GM19025 (cell line): ENCODE results near the gene ANKRD9.
"Not testable (repeated sequence)": the region's sequence is repeated elsewhere in the genome, so short reads cannot be mapped to it uniquely, and the experiment has no call there.

Experiments used
- ATAC-seq: cut with Tn5 transposase; IDR thresholded peaks from one replicate; pipeline ENCODE4 v1.9.1; 2021; ENCODE audit warnings: mild to moderate bottlenecking, low read depth, moderate library complexity; ENCODE audit not compliant: unreplicated experiment

Gene ANKRD9

GRCh38 chr14:102538602-102539543 lies 29.3 kb upstream of the ANKRD9 start:
- no peak for ATAC-seq

DNA sequence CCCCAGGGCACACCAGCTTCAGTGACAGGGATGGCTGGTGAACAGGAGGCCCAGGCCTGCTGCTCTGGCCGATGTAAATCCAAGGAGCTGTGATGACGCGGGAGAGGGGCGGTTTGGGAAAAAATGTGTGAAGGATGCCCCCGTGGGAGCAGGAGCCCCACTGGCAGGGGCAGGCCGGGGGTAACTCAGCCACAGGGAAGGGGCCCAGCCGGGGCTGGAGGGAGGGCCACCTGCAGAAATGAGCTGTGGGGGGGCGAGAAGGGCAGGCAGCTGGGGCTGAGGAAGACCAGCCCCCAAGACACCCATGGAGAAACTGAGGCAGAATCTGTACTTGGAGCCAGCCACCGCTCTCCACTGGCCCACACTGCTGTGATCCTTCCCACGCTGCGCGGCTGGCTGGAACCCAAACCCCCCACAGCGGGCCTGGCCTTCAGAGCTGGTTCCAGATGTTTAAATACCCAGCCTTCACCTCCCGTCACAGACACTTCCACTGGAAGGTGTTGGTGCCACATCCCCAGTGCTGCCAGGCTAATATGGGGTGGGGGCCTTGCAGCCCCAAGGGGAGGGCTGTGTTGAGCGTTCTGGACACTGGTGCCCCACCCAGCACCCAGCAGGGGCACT lies 28.5 kb upstream of the ANKRD9 start:
- no peak for ATAC-seq

DNA sequence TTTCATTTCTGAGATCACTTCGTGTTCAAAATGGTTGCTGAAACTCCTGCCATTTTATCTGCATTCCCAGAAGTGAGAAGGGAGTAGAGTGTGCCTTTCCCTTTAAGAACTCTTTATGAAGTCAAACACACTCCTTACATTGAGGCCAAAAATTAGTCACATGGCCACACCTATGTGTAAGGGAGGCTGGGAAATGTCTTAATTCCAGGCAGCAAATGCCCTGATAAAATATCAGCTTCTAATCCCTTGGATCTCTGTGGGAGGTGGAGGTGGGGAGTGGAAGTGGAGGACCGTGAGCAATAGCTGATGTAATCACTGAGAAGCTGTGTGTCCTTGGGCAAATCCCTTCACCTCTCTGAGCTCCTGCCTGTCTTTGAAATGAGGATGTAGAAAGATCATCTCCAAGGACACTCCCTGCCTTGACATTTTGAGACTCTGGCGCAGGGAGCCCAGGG lies 22.7 kb upstream of the ANKRD9 start:
- ATAC-seq = no peak

DNA sequence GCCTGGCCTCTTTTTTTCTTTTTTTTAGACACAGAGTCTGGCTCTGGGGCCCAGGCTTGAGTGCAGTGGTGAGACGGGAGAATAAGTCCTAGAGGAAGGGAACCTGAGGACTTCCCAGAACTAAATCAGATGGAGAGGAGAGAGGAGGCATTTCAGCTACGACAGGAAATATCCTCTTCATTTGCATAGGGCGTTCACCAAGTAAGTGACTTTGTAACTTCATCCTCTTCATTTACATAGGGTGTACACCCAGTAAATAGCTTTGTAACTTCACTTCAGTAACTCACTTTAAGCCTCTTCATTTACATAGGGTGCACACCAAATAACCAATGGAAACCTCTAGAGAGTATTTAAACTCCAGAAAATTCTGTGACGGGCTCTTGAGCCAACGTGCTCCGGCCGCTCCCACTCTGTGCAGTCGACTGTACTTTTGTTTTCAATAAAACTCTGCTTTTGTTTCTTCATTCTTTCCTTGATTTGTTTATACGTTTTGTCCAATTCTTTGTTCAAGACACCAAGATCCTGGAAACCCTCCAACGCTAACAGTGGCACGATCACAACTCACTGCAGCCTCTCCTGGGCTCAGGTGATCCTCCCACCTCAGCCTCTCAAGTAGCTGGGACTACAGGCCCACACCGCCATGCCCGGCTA lies 21.4 kb upstream of the ANKRD9 start:
- ATAC-seq = no peak

DNA sequence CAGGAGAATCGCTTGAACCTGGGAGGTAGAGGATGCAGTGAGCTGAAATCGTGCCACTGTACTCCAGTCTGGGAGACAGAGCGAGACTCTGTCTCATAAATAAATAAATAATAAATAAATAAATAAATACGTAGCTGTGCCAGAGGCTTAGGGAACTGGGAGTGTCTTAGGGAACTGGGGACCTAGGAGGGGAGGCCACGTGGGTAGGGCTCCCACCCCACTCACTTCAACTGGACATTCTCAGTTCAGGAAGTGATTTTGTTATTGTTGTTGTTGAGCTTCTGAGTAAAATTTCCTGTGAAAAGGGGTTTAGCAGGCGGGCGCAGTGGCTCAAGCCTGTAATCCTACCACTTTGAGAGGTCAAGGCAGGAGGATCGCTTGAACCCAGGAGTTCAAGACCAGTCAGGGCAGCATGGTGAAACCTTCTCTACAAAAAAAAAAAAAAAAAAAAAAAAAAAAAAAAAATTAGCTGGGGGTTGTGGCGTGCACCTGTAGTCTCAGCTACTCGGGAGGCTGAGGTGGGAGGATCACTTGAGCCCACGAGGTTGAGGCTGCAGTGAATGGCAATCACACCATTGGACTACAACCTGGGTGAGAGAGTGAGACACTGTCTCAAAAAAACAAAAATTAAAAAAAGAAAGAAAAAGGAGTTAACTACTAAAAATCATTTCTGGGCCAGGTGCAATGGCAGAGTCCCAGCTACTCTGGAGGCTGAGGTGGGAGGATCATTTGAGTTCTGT lies 19.0 kb upstream of the ANKRD9 start:
- no peak for ATAC-seq

DNA sequence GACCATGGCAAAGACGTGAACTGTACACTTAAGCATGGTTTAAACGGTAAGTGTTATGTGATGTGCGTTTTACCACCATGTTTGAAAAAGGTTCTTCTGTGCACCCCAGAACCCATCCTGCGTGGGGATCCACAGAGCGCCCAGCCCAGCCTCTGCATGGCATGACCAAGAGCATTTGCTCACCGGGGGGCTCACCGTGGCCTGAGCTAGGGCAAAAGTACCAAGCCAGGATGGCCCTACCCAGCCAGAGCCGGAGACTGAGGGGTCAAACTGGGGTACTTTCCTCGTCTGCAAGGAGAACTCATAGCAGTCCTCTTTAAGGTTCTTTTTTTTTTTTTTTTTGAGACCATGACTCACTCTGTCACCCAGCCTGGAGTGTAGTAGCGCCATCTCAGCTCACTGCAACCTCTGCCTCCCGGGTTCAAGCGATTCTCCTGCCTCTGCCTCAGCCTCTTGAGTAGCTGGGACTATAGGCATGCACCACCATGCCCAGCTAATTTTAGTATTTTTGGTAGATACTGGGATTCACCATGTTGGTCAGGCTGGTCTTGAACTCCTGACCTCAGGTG lies 16.4 kb upstream of the ANKRD9 start:
- ATAC-seq = no peak

- ATAC-seq = no peak
Measured at GRCh38 chr14:102525219-102525928, 15.8 kb upstream of the ANKRD9 start.

GRCh38 chr14:102524451-102525218 lies 15.1 kb upstream of the ANKRD9 start:
- peak; percentile 93 for ATAC-seq

- no peak for ATAC-seq
Measured at GRCh38 chr14:102523569-102524450, 14.2 kb upstream of the ANKRD9 start.

DNA sequence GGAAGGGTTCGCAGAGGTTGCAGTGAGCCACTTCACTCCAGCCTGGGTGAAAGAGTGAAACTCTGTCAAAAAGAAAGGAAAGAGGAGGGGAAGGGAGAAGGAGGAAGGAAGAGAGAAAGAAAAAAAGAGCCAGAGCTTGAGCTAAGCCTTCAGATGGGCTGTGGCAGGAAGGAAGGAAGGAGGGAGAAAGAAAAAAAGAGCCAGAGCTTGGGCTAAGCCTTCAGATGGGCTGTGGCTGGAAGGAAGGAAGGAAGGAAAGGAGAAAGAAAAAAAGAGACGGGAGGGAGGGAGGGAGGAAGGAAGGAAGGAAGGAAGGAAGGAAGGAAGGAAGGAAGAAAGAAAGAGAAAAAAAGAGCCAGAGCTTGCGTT lies 13.6 kb upstream of the ANKRD9 start:
- ATAC-seq = no peak

DNA sequence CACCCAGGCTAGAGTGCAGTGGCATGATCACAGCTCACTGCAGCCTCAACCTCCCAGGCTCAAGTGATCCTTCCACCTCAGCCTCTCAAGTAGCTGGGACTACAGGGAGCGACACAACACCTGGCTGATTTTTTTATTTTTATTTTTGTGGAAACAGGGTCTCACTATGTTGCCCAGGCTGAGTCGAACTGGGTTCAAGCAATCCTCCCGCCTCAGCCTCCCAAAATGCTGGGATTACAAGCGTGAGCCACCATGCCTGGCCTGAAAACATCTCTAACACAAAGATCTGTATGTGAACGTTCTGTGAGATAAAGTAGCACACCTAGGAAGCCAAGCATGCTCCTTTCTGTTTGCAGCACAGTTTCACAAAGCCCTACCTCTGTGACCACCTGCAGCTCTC lies 10.1 kb upstream of the ANKRD9 start:
- ATAC-seq = not testable (repeated sequence)

DNA sequence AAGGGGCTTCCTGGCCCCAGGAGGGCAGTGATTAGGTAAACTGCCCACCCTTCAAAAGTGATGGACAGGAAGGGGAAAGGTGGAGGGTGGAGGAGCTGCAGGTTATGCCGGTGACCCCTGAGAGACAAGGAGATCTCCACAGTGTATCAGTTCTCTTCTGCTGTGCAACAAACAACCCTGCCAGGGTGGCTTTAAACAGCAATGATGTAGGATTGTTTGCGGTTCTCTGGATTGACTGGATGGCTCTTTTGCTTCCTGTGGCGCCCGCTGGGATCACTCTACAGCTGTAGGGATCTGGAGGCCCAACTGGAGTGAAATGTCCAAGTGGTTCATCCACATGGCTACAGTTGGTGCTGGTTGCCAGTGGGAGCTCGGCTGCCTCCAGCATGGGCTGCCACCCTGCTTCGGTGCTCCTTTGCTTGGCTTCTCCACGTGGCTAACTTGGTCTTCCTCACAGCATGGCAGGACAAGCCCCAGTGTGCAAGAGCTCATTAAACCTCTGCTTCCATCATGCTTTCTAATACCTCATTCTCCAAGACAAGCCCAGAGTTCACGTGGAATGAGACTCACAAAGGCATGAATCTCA lies 8.6 kb upstream of the ANKRD9 start:
- no peak for ATAC-seq

DNA sequence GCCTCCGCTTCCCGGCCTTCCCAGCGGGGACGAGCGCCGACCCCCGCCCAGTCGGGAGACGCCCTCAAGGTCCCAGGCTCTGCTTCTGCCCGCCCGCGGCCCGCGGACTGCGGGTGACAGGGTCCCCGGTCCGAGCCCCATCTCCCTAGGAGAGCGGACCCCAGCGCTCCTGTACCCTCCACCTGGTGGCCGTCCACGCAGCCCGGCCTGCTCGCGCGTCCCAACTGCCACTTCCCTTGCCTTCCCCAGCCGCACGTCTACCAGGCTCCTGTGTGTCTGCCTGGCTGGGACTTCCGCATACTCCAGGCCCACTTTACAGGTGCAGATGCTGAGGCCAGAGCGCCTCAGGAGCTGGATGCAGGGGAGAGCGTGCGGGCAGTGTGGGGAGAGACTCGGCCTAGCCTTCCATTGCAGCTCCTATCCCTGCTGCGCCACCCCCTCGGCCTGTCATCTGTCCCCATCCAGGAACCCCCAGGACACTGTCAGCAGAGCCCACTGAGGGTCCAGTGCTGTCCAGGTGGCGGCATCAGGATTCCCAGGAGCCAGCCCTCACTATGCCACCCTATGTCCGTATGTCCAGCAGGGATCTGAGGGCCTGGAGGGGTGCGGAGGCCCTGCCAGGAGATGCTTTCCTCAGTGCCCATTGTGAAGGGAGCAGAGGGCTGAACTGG lies 8.0 kb upstream of the ANKRD9 start:
- no peak for ATAC-seq

GRCh38 chr14:102516531-102517391 lies 7.2 kb upstream of the ANKRD9 start:
- no peak for ATAC-seq

DNA sequence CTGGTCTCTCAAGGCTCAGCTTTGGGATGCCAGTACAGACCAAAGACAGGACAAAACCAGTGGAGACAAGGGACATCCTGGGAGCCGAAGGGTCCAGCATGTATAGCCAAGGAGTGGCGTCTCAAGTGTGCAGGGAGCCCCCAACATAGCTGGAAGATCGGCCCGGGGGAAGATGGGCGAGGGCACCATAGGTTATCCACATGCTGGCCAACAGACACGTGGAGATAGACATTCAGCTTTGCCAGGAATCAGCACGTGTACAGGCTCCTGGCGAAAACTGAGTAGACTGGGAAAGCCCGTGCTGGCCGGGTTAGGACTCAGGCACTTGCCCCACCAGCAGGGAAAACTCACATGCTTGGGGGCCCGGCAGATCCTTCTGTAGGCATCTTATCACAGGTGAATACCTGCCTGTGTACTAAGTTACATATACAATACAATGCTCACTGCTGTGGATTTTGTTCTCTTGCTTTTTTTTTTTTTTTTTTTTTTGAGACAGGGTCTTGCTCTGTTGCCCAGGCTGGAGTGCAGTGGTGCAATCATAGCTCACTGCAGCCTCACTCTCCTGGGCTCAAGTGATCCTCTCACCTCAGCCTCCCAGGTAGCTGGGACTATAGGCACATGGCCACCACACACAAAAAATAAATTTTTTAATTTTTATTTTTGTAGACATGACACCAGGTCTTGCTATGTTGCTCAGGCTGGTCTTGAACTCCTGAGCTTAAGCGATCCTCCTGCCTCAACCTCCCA lies 5.6 kb upstream of the ANKRD9 start:
- no peak for ATAC-seq
